Body of pancreas (tissue), 4 donors: ENCODE results near the gene KRTAP10-8. TPM values are rescaled to one million over a fixed set of nuclear protein-coding genes. Genes with fewer than 3 reads are reported as not detected.
"Not testable (repeated sequence)": the region's sequence is repeated elsewhere in the genome, so short reads cannot be mapped to it uniquely, and the experiment has no call there.

Source experiments
- ATAC-seq: fragments of 150-250 bp; one replicate; pipeline ENCODE4 v1.9.1; 2016
- DNase-seq, 4 donors: peaks; one replicate each; pipeline ENCODE4 v3.0.0-alpha.2; 2019
- H3K27ac ChIP-seq, 4 donors: fragments of 200-600 bp; sonication (generic); 1 replicate in 3 of 4; 2 replicates in 1 of 4; pipeline versions ENCODE4 v1.5.1 to v1.6.1; 2016 to 2019; ENCODE audit warnings: mild to moderate bottlenecking in 1 of 4, mixed read lengths in 1 of 4, moderate library complexity in 1 of 4
- H3K27me3 ChIP-seq, 2 donors: fragments of 200-600 bp; sonication (generic); one replicate each; pipeline ENCODE4 v1.6.0; 2016; ENCODE audit warnings: mild to moderate bottlenecking in 1 of 2
- H3K36me3 ChIP-seq, 2 donors: fragments of 200-600 bp; sonication (generic); replicated peaks in 1 of 2; 2 replicates each; pipeline ENCODE4 v1.5.1; 2016; ENCODE audit warnings: low read depth in 2 of 2; ENCODE audit not compliant: insufficient read depth in 1 of 2
- H3K4me1 ChIP-seq: fragments of 200-600 bp; sonication (generic); one replicate; pipeline ENCODE4 v1.6.0; 2016
- H3K4me3 ChIP-seq, 2 donors: fragments of 200-600 bp; sonication (generic); 1 replicate in 1 of 2; 2 replicates in 1 of 2; pipeline ENCODE4 v1.5.1; 2016 to 2019
- H3K9me3 ChIP-seq, 3 donors: fragments of 200-600 bp; sonication (generic); 1 replicate in 2 of 3; 2 replicates in 1 of 3; pipeline ENCODE4 v1.5.1; 2016
- POLR2A ChIP-seq, 3 donors: fragments of 450-650 bp; IDR thresholded peaks; one replicate each; pipeline ENCODE4 v1.6.1; 2016; ENCODE audit warnings: antibody characterized with exemption in 3 of 3, mild to moderate bottlenecking in 2 of 3
- WGBS, 2 donors: methylation state at CpG; one replicate each; pipeline ENCODE4 v1.1.5; 2017; 5-methylcytosine and 5-hydroxymethylcytosine counted together
- intact Hi-C: fragments of 100-400 bp; cut with DNase I; formaldehyde crosslinking; loops from one replicate; pipeline ENCODE4 v1.15.1; 2023
- total RNA-seq, 2 donors: library from RNA; depleted of rRNA; stranded (reverse); fragments of >200 nt; gene quantifications; one replicate each; pipeline ENCODE4 v1.1.0, GENCODE V29; 2016
- TF ChIP-seq, protein P1 (sequence below), 7 experiments: fragments of 450-650 bp in 4 of 7; fragments of 200-600 bp in 3 of 7; sonication (generic) in 3 of 7; IDR thresholded peaks; one replicate each; pipeline ENCODE4 v1.5.1; 2016 to 2019; ENCODE audit warnings: antibody characterized with exemption in 7 of 7

The KRTAP10-8 gene
- total RNA-seq, 2 donors from 2014 or later = not detected

DNA sequence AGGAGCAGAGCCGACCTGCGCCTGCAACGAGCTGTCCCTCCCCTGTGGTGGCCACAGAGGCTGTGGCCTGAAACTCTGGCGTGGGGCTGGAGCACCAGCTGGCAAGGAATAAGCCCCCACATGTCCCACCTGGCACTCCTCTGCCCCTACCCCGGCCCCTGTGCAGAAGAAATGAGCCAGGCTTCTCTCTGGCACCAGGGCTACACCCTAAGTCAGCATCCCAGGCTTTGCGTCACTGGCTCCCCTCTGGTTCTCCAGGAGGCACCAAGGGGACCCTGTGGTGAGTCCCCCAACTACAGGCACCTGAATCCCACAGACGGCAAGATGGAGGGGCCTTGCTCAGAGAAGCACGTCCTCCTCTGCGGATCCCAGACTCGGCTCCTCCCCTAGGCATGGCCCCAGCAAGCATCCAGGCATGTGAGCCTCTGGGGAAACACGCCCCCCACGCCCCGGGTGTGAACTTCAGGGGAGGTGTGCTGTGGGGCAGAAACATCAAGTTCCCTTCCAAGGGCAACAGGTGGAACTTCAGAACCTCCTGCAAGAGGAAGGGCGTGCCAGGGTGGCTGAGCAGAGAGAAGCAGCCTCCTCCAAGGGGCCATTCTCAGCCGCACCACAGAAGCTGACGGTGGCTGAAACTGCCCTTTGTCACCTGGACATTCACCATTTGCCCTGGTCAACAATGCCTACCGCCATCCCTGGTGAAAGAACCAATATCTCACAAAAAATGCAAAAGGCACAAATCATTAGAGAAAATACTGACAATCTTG lies 8.6 kb upstream of the KRTAP10-8 start:
- intact Hi-C loops = no loop called here
- no peaks in the 10 kb centered on the region for H3K27me3 ChIP-seq
- no peaks in the 10 kb centered on the region for H3K9me3 ChIP-seq
- ATAC-seq (no peak), DNase-seq (no peak)
- no peaks in the 10 kb centered on the region for H3K4me1 ChIP-seq
- TF ChIP-seq, protein P1, sequence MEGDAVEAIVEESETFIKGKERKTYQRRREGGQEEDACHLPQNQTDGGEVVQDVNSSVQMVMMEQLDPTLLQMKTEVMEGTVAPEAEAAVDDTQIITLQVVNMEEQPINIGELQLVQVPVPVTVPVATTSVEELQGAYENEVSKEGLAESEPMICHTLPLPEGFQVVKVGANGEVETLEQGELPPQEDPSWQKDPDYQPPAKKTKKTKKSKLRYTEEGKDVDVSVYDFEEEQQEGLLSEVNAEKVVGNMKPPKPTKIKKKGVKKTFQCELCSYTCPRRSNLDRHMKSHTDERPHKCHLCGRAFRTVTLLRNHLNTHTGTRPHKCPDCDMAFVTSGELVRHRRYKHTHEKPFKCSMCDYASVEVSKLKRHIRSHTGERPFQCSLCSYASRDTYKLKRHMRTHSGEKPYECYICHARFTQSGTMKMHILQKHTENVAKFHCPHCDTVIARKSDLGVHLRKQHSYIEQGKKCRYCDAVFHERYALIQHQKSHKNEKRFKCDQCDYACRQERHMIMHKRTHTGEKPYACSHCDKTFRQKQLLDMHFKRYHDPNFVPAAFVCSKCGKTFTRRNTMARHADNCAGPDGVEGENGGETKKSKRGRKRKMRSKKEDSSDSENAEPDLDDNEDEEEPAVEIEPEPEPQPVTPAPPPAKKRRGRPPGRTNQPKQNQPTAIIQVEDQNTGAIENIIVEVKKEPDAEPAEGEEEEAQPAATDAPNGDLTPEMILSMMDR (IDR thresholded peaks at IDR 0.05) = no peak
- no peak for TF ChIP-seq POLR2A (IDR thresholded peaks at IDR 0.05)
- no peak overlapping the region for H3K4me3 ChIP-seq
- no peak overlapping the region for H3K27ac ChIP-seq
- no peaks in the 10 kb centered on the region for H3K36me3 ChIP-seq
- WGBS, 2 donors = 47 to 57% methylated on average over 6 to 17 of the region's 17 CpGs

DNA sequence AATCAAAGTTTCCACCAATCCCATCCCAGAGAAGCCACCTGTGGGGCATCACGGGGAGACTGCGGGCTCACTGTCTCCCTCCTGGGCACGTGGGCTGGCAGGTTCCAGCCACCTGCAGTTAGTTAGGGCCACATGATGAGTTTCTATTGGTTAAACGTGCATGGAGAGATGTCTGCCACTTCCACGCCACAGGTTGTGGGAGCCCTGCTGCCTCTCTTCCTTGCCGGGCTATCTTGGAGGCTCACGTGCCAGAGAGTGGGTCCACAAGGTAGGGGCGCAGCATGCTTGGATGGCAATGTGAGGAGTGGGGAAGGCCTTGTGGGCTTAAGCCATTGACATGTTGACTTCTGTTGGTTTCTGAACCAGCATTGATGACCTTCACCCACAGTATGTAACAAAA lies 8.0 kb upstream of the KRTAP10-8 start:
- WGBS, 2 donors = 74 to 77% methylated on average over 8 of the region's 8 CpGs
- Histone ChIP-seq H3K27me3 (no peaks in the 10 kb centered on the region), H3K4me1 (no peaks in the 10 kb centered on the region), H3K4me3 (no peak overlapping the region), H3K36me3 (no peaks in the 10 kb centered on the region), H3K27ac (no peak overlapping the region), H3K9me3 (peaks cover 0 to 3% (median 0%) of the 10 kb centered on the region in 3 donors)
- DNase-seq (no peak), ATAC-seq (no peak)
- TF ChIP-seq, protein P1 (IDR thresholded peaks at IDR 0.05) = no peak
- TF ChIP-seq POLR2A (IDR thresholded peaks at IDR 0.05) = no peak
- intact Hi-C loops = no loop called here

- no peaks in the 10 kb centered on the region for H3K36me3 ChIP-seq
- H3K27me3 ChIP-seq = no peaks in the 10 kb centered on the region
- intact Hi-C loops = no loop called here
- TF ChIP-seq, protein P1 (IDR thresholded peaks at IDR 0.05) = no peak
- TF ChIP-seq POLR2A (IDR thresholded peaks at IDR 0.05) = no peak
- H3K4me3 ChIP-seq = no peak overlapping the region
- no peaks in the 10 kb centered on the region for H3K4me1 ChIP-seq
- no peak overlapping the region for H3K27ac ChIP-seq
- WGBS, 2 donors = 57 to 62% methylated on average over 4 of the region's 4 CpGs
- H3K9me3 ChIP-seq = peaks cover 0 to 22% (median 0%) of the 10 kb centered on the region in 3 donors
- no peak for ATAC-seq
- DNase-seq = no peak
Observed at GRCh38 chr21:44606495-44606894, 5.4 kb upstream of the KRTAP10-8 start.

GRCh38 chr21:44609193-44609592 lies 2.7 kb upstream of the KRTAP10-8 start:
- Histone ChIP-seq H3K27ac (no peak overlapping the region), H3K4me3 (no peak overlapping the region), H3K9me3 (peaks cover 0 to 26% (median 0%) of the 10 kb centered on the region in 3 donors), H3K4me1 (no peaks in the 10 kb centered on the region), H3K27me3 (no peaks in the 10 kb centered on the region), H3K36me3 (no peaks in the 10 kb centered on the region)
- DNase-seq (no peak), ATAC-seq (no peak)
- intact Hi-C loops = no loop called here
- TF ChIP-seq, protein P1 (IDR thresholded peaks at IDR 0.05) = no peak
- no peak for TF ChIP-seq POLR2A (IDR thresholded peaks at IDR 0.05)

DNA sequence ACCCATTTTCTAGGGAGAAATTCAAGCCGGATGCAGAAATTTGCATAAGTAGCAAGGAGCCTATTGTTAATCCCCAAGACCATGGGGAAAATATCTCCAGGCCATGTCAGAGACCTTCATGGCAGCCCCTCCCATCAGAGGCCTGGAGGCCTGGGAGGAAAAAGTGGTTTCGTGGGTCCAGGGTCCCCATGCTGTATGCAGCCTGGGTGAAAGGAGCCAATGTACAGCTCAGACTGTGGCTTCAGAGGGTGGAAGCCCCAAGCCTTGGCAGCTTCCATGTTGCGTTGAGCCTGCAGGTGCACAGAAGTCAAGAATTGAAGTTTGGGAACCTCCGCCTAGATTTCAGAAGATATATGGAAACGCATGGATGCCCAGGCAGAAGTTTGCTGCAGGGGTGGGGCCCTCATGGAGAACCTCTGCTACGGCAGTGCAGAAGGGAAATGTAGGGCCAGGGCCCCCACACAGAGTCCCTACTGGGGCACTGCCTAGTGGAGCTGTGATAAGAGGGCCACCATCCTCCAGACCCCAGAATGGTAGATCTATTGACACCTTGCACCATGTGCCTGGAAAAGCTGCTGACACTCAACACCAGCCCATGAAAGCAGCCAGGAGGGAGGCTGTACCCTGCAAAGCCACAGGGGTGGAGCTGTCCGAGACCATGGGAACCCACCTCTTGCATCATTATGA lies 1.6 kb upstream of the KRTAP10-8 start:
- DNase-seq, H3K27me3 ChIP-seq, H3K4me3 ChIP-seq, H3K36me3 ChIP-seq, intact Hi-C loops, H3K4me1 ChIP-seq, ATAC-seq, H3K27ac ChIP-seq: not testable (repeated sequence)
- 82 to 88% methylated on average over 6 to 7 of the region's 7 CpGs for WGBS, 2 donors
- peaks cover 0 to 26% (median 0%) of the 10 kb centered on the region in 3 donors for H3K9me3 ChIP-seq
